Measurements from ENCODE around the gene STUB1. TPM values are rescaled to one million over a fixed set of nuclear protein-coding genes. Genes with fewer than 3 reads are reported as not detected.
A peak's percentile ranks its signal among the peaks of the same experiment; 100 is the strongest.

STUB1 gene
- total RNA-seq, 1 experiment from 2014 or later = 301 TPM

- H3K36me3 ChIP-seq = peaks cover 4% of the 10 kb centered on the region; the same call in 1 of the 2 replicates
- DNase-seq = peak; percentile 84
- no peaks in the 10 kb centered on the region for H3K9me3 ChIP-seq
- peak within 1 kb of the TSS; percentile 99 for H3K4me3 ChIP-seq
- H3K27me3 ChIP-seq = no peaks in the 10 kb centered on the region; the same call in 1 of the 2 replicates
These were observed 41.0 kb downstream of the STUB1 start, which contains the start of gene ANTKMT for GRCh38 chr16:720990-721764. ANTKMT (plus strand) TSS chr16:721146; CDS start chr16:721275, 129 bp downstream.

GRCh38 chr16:721765-722540 is 41.7 kb downstream of the STUB1 start:
- H3K9me3 ChIP-seq = no peaks in the 10 kb centered on the region
- no peak for DNase-seq
- peak overlapping the region; percentile 99 for H3K4me3 ChIP-seq
- peaks cover 4% of the 10 kb centered on the region; the same call in 1 of the 2 replicates for H3K36me3 ChIP-seq
- H3K27me3 ChIP-seq = peaks cover 2% of the 10 kb centered on the region; the same call in 1 of the 2 replicates

GRCh38 chr16:722835-723633 is 42.8 kb downstream of the STUB1 start:
- DNase-seq = no peak
- H3K4me3 ChIP-seq = no peak overlapping the region
- peaks cover 2% of the 10 kb centered on the region; the same call in 1 of the 2 replicates for H3K27me3 ChIP-seq
- peaks cover 4% of the 10 kb centered on the region; the same call in 1 of the 2 replicates for H3K36me3 ChIP-seq
- no peaks in the 10 kb centered on the region for H3K9me3 ChIP-seq

GRCh38 chr16:723695-724094 is 43.5 kb downstream of the STUB1 start:
- DNase-seq = no peak

GRCh38 chr16:724188-725040 is 44.2 kb downstream of the STUB1 start:
- no peak overlapping the region for H3K4me3 ChIP-seq
- no peak for DNase-seq
- peaks cover 2% of the 10 kb centered on the region; the same call in 1 of the 2 replicates for H3K27me3 ChIP-seq
- H3K9me3 ChIP-seq = no peaks in the 10 kb centered on the region
- peaks cover 4% of the 10 kb centered on the region; the same call in 1 of the 2 replicates for H3K36me3 ChIP-seq

More at GRCh38 chr16:723695-724094, 43.5 kb downstream of the STUB1 start:
- H3K27me3 ChIP-seq = peaks cover 2% of the 10 kb centered on the region; the same call in 1 of the 2 replicates
- peaks cover 4% of the 10 kb centered on the region; the same call in 1 of the 2 replicates for H3K36me3 ChIP-seq
- no peak overlapping the region for H3K4me3 ChIP-seq
- no peaks in the 10 kb centered on the region for H3K9me3 ChIP-seq

- peaks cover 2% of the 10 kb centered on the region; the same call in 1 of the 2 replicates for H3K27me3 ChIP-seq
- no peak overlapping the region for H3K4me3 ChIP-seq
- no peak for DNase-seq
- H3K36me3 ChIP-seq = peaks cover 4% of the 10 kb centered on the region; the same call in 1 of the 2 replicates
- H3K9me3 ChIP-seq = no peaks in the 10 kb centered on the region
These were observed 44.8 kb downstream of the STUB1 start for GRCh38 chr16:725041-725376.

GRCh38 chr16:725463-726187 is 45.4 kb downstream of the STUB1 start:
- H3K36me3 ChIP-seq = peaks cover 4% of the 10 kb centered on the region
- no peak overlapping the region for H3K4me3 ChIP-seq
- no peaks in the 10 kb centered on the region for H3K9me3 ChIP-seq
- peaks cover 2% of the 10 kb centered on the region; the same call in 1 of the 2 replicates for H3K27me3 ChIP-seq
- DNase-seq = no peak

- H3K4me3 ChIP-seq = no peak overlapping the region
These were observed 45.9 kb downstream of the STUB1 start for GRCh38 chr16:726188-726437.

GRCh38 chr16:726438-727290 is 46.5 kb downstream of the STUB1 start, which contains the start of the genes CCDC78 and HAGHL:
CCDC78 (minus strand) TSS chr16:726443; CDS start chr16:726367, 76 bp downstream.
HAGHL (plus strand) TSS chr16:727106; CDS start chr16:727510, 404 bp downstream.
- Histone ChIP-seq H3K9me3 (no peaks in the 10 kb centered on the region), H3K4me3 (peak within 1 kb of the TSS; percentile 51), H3K27me3 (peaks cover 2% of the 10 kb centered on the region; the same call in 1 of the 2 replicates), H3K36me3 (peaks cover 4% of the 10 kb centered on the region)
- peak; percentile 73 for DNase-seq

More at GRCh38 chr16:726188-726437, 45.9 kb downstream of the STUB1 start:
- H3K9me3 ChIP-seq = no peaks in the 10 kb centered on the region
- H3K36me3 ChIP-seq = peaks cover 4% of the 10 kb centered on the region
- H3K27me3 ChIP-seq = peaks cover 2% of the 10 kb centered on the region; the same call in 1 of the 2 replicates
- no peak for DNase-seq

- Histone ChIP-seq H3K4me3 (peak overlapping the region; percentile 51), H3K9me3 (no peaks in the 10 kb centered on the region), H3K27me3 (peaks cover 2% of the 10 kb centered on the region; the same call in 1 of the 2 replicates), H3K36me3 (peaks cover 7% of the 10 kb centered on the region)
- no peak for DNase-seq
These were observed 47.2 kb downstream of the STUB1 start for GRCh38 chr16:727291-727977.

GRCh38 chr16:728131-728889 is 48.1 kb downstream of the STUB1 start:
- H3K36me3 ChIP-seq = peaks cover 11% of the 10 kb centered on the region
- peak; percentile 88 for DNase-seq
- H3K27me3 ChIP-seq = peaks cover 2% of the 10 kb centered on the region; the same call in 1 of the 2 replicates
- no peaks in the 10 kb centered on the region for H3K9me3 ChIP-seq
- peak overlapping the region; percentile 51 for H3K4me3 ChIP-seq

GRCh38 chr16:728890-729744 is 48.9 kb downstream of the STUB1 start:
- peaks cover 19% of the 10 kb centered on the region for H3K36me3 ChIP-seq
- peaks cover 2% of the 10 kb centered on the region; the same call in 1 of the 2 replicates for H3K27me3 ChIP-seq
- no peak for DNase-seq
- H3K4me3 ChIP-seq = no peak overlapping the region
- no peaks in the 10 kb centered on the region for H3K9me3 ChIP-seq

All from MG63 (cell line).